ENCODE measurements around the gene REEP1.

The REEP1 gene

GRCh38 chr2:86193901-86194567 lies 143.4 kb downstream of the REEP1 start:
- DNase-seq: peak in 3 of 4 experiments; percentile 16 to 36 (median 19)

- DNase-seq: no peak
These were observed 147.5 kb downstream of the REEP1 start for GRCh38 chr2:86189782-86190416.

- DNase-seq: no peak
These were observed 151.0 kb downstream of the REEP1 start for GRCh38 chr2:86186431-86186830.

- no peak for DNase-seq
These were observed 151.8 kb downstream of the REEP1 start for GRCh38 chr2:86185517-86186212.

GRCh38 chr2:86176597-86176996 lies 160.8 kb downstream of the REEP1 start:
- no peak for DNase-seq

- DNase-seq: no peak
These were observed 161.6 kb downstream of the REEP1 start for GRCh38 chr2:86175828-86176227.

GRCh38 chr2:86174445-86174844 lies 163.0 kb downstream of the REEP1 start:
- DNase-seq: peak in 2 of 4 experiments; percentile 18 to 30

GRCh38 chr2:86172610-86173009 lies 164.8 kb downstream of the REEP1 start:
- DNase-seq: no peak

GRCh38 chr2:86171295-86171694 lies 166.1 kb downstream of the REEP1 start:
- DNase-seq: no peak

- DNase-seq: no peak
These were observed 167.0 kb downstream of the REEP1 start for GRCh38 chr2:86170449-86170848.
